Gastroesophageal sphincter (tissue), 3 donors: Measurements from ENCODE around the gene ARMH3.

Experiments
- EP300 ChIP-seq: sonication (generic); formaldehyde crosslinking; IDR thresholded peaks from one replicate; pipeline ENCODE4 v1.6.1; 2017; ENCODE audit warnings: antibody characterized with exemption, mild to moderate bottlenecking
- POLR2A ChIP-seq, 2 donors: fragments of 450-650 bp; IDR thresholded peaks; one replicate each; pipeline ENCODE4 v1.6.1; 2017; ENCODE audit warnings: antibody characterized with exemption in 2 of 2, mild to moderate bottlenecking in 2 of 2, moderate library complexity in 1 of 2
- POLR2AphosphoS5 ChIP-seq: sonication (generic); formaldehyde crosslinking; IDR thresholded peaks from one replicate; pipeline ENCODE4 v1.6.1; 2017; ENCODE audit warnings: antibody characterized with exemption
- TF ChIP-seq, protein P1 (sequence below), 4 experiments: fragments of 200-600 bp in 2 of 4; fragments of 450-650 bp in 2 of 4; sonication (generic) in 1 of 4; IDR thresholded peaks; one replicate each; pipeline ENCODE4 v1.5.1; 2017 to 2019; ENCODE audit warnings: antibody characterized with exemption in 4 of 4, mild to moderate bottlenecking in 2 of 4, moderate library complexity in 2 of 4

DNA sequence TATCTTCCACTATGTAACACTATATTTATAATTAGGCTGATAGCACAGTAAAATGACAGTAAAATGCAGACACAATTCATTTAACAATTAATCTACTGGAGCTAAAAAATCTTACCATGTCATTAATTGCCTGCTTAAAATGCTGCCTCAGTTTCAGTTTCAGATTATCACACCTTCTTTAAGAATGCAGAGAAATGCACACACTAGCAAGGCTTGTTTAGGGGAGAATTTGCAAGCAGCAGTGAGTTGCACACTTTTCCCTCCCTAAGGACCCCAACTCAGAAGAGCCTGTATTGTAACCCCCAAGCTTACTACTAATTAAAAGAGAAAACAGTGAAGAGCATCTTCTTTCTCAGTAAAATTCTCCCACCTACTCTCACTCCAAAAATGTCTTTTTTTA lies 132.7 kb downstream of the ARMH3 start:
- TF ChIP-seq, protein P1, sequence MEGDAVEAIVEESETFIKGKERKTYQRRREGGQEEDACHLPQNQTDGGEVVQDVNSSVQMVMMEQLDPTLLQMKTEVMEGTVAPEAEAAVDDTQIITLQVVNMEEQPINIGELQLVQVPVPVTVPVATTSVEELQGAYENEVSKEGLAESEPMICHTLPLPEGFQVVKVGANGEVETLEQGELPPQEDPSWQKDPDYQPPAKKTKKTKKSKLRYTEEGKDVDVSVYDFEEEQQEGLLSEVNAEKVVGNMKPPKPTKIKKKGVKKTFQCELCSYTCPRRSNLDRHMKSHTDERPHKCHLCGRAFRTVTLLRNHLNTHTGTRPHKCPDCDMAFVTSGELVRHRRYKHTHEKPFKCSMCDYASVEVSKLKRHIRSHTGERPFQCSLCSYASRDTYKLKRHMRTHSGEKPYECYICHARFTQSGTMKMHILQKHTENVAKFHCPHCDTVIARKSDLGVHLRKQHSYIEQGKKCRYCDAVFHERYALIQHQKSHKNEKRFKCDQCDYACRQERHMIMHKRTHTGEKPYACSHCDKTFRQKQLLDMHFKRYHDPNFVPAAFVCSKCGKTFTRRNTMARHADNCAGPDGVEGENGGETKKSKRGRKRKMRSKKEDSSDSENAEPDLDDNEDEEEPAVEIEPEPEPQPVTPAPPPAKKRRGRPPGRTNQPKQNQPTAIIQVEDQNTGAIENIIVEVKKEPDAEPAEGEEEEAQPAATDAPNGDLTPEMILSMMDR (IDR thresholded peaks at IDR 0.05), result no peak
- TF ChIP-seq POLR2A (IDR thresholded peaks at IDR 0.05), result no peak
- no peak for TF ChIP-seq EP300
- no peak for TF ChIP-seq POLR2AphosphoS5
